ENCODE results near the gene CXCL13. TPM values are rescaled to one million over a fixed set of nuclear protein-coding genes. Genes with fewer than 3 reads are reported as not detected.

The CXCL13 gene
- polyA plus RNA-seq, 2 of the 4 experiments (the other 2 are of a cell fraction) = not detected

DNA sequence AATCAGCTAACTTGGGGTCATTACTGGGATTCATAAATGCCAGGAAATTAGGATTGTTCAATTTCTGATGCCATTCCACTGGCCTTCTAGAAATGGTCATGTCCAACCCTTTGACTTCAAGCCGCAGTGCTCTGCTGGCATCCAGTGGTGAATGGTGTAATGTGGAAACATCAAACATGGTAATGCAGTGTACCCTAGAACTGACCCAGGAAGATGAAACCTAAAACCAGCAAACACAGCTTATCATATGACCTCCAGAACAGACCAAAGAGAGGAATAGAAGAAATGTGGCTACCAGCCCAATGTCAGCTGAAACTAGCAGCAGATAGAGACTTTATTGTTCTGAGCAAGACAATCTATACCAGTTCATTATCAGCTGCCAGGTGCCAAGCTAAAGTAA, 13.8 kb downstream of the CXCL13 start:
- WGBS (ENCODE audit: missing lambda C conversion rate) = 50% methylated on average over 1 of the region's 1 CpG
- H3K4me2 ChIP-seq = no peak overlapping the region; the same call in 2 of the 3 replicates
- ATAC-seq (peak; percentile 44 to 46; a peak in 2 of 6 replicates), FAIRE-seq (no peak), DNase-seq (ENCODE audit: low read depth in 1 of 2, low spot score in 1 of 2) (no peak)
- H3K4me3 ChIP-seq = no peak overlapping the region
- H3K27ac ChIP-seq = no peak overlapping the region
- H3K9me3 ChIP-seq = no peaks in the 10 kb centered on the region
- TF ChIP-seq HEYL (CRISPR knock-in tag; IDR thresholded peaks at IDR 0.05) (no peak), ZC3H11A (IDR thresholded peaks at IDR 0.05) (no peak), HOXB13 (CRISPR knock-in tag; IDR thresholded peaks at IDR 0.05; ENCODE audit: low read depth) (no peak), CHD2 (IDR thresholded peaks at IDR 0.05; ENCODE audit: low read length, partially characterized antibody) (no peak), RCOR1 (IDR thresholded peaks at IDR 0.05; ENCODE audit: low read depth, low read length) (no peak)
- POLR2A ChIA-PET = no interaction called here
- no peaks in the 10 kb centered on the region for H3K4me1 ChIP-seq
- CTCF ChIA-PET = interaction anchor here (0.6 to 4.1 kb wide), 20 partner anchors 8 to 509 kb away, joined by 3 to 20 read pairs (median 4); no protein-coding TSS in a partner anchor

DNA sequence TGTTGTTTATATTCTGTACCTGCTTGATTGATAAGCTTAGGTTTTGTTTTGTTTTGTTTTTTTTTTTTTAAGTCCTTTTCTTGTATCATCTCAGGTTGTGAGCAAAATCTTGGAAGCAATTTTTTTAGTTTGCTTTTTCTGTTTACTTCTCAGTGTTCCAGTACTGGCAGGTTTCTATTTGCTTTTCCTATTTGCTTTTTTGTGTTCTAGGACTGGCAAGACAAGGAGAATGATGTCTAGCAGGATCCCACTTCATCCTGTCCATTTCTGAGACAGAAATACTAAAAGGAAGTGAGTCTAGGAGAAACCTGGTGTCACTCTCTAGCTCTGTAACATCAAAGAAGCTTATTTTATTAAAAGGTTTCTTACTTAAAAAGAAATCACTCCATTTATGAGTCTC, 15.6 kb downstream of the CXCL13 start:
- DNase-seq (ENCODE audit: low read depth in 1 of 2, low spot score in 1 of 2) (no peak), FAIRE-seq (no peak), ATAC-seq (no peak)
- Histone ChIP-seq H3K27ac (no peak overlapping the region), H3K4me3 (no peak overlapping the region), H3K9me3 (no peaks in the 10 kb centered on the region), H3K4me1 (no peaks in the 10 kb centered on the region), H3K4me2 (no peak overlapping the region)
- ChIA-PET POLR2A (no interaction called here), CTCF (interaction anchor here (0.5 to 4.1 kb wide), 5 partner anchors 10 to 235 kb away, joined by 3 to 20 read pairs (median 4); no protein-coding TSS in a partner anchor)
- TF ChIP-seq POLR2AphosphoS2 (conservative IDR thresholded peaks at IDR 0.05; ENCODE audit: low read length) = no peak
- no peak for TF ChIP-seq RAD21 (conservative IDR thresholded peaks at IDR 0.05 in 1 of 2, IDR thresholded peaks at IDR 0.05 in 1 of 2)
- no peak for TF ChIP-seq POLR2A (IDR thresholded peaks at IDR 0.05; ENCODE audit: low read length)
- TF ChIP-seq, protein P1, sequence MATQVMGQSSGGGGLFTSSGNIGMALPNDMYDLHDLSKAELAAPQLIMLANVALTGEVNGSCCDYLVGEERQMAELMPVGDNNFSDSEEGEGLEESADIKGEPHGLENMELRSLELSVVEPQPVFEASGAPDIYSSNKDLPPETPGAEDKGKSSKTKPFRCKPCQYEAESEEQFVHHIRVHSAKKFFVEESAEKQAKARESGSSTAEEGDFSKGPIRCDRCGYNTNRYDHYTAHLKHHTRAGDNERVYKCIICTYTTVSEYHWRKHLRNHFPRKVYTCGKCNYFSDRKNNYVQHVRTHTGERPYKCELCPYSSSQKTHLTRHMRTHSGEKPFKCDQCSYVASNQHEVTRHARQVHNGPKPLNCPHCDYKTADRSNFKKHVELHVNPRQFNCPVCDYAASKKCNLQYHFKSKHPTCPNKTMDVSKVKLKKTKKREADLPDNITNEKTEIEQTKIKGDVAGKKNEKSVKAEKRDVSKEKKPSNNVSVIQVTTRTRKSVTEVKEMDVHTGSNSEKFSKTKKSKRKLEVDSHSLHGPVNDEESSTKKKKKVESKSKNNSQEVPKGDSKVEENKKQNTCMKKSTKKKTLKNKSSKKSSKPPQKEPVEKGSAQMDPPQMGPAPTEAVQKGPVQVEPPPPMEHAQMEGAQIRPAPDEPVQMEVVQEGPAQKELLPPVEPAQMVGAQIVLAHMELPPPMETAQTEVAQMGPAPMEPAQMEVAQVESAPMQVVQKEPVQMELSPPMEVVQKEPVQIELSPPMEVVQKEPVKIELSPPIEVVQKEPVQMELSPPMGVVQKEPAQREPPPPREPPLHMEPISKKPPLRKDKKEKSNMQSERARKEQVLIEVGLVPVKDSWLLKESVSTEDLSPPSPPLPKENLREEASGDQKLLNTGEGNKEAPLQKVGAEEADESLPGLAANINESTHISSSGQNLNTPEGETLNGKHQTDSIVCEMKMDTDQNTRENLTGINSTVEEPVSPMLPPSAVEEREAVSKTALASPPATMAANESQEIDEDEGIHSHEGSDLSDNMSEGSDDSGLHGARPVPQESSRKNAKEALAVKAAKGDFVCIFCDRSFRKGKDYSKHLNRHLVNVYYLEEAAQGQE (IDR thresholded peaks at IDR 0.05) = no peak
- no peak for TF ChIP-seq SREBF2 (IDR thresholded peaks at IDR 0.05)
- TF ChIP-seq, protein P2, sequence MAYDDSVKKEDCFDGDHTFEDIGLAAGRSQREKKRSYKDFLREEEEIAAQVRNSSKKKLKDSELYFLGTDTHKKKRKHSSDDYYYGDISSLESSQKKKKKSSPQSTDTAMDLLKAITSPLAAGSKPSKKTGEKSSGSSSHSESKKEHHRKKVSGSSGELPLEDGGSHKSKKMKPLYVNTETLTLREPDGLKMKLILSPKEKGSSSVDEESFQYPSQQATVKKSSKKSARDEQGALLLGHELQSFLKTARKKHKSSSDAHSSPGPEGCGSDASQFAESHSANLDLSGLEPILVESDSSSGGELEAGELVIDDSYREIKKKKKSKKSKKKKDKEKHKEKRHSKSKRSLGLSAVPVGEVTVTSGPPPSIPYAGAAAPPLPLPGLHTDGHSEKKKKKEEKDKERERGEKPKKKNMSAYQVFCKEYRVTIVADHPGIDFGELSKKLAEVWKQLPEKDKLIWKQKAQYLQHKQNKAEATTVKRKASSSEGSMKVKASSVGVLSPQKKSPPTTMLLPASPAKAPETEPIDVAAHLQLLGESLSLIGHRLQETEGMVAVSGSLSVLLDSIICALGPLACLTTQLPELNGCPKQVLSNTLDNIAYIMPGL (CRISPR knock-in tag; IDR thresholded peaks at IDR 0.05; ENCODE audit: borderline replicate concordance) = no peak
- no peak for TF ChIP-seq TP53 (CRISPR knock-in tag; IDR thresholded peaks at IDR 0.05)
- TF ChIP-seq JUN (IDR thresholded peaks at IDR 0.05) = no peak
- TF ChIP-seq, protein P3, sequence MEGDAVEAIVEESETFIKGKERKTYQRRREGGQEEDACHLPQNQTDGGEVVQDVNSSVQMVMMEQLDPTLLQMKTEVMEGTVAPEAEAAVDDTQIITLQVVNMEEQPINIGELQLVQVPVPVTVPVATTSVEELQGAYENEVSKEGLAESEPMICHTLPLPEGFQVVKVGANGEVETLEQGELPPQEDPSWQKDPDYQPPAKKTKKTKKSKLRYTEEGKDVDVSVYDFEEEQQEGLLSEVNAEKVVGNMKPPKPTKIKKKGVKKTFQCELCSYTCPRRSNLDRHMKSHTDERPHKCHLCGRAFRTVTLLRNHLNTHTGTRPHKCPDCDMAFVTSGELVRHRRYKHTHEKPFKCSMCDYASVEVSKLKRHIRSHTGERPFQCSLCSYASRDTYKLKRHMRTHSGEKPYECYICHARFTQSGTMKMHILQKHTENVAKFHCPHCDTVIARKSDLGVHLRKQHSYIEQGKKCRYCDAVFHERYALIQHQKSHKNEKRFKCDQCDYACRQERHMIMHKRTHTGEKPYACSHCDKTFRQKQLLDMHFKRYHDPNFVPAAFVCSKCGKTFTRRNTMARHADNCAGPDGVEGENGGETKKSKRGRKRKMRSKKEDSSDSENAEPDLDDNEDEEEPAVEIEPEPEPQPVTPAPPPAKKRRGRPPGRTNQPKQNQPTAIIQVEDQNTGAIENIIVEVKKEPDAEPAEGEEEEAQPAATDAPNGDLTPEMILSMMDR (IDR thresholded peaks at IDR 0.05) = no peak
- TF ChIP-seq, protein P4, sequence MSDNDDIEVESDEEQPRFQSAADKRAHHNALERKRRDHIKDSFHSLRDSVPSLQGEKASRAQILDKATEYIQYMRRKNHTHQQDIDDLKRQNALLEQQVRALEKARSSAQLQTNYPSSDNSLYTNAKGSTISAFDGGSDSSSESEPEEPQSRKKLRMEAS (IDR thresholded peaks at IDR 0.05) = no peak

DNA sequence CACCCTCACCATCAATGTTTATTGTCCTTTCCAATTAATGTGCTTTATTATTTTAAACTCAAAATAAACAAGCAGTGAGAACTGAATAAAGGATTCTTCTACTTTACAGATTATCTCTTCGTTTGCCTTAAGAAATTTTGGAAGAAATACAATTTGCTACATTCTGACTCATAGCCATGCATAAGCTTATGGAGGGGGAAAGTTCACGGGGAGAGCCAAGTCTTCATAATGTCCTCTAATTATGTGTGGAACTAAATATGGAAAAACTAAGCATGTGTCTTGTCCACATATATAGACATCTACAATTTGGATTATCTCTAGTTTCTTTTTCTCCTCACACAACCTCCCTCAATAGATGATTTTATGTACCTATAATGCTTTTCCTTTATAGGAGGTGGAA, 17.5 kb downstream of the CXCL13 start:
- TF ChIP-seq ZC3H11A (IDR thresholded peaks at IDR 0.05) (no peak), FOSL2 (IDR thresholded peaks at IDR 0.05) (no peak), FOSL2 (CRISPR knock-in tag; IDR thresholded peaks at IDR 0.05) (no peak)
- no peaks in the 10 kb centered on the region for H3K4me1 ChIP-seq
- no peak for DNase-seq (ENCODE audit: low read depth in 1 of 2, low spot score in 1 of 2)
- FAIRE-seq = no peak
- no peak overlapping the region for H3K27ac ChIP-seq
- 50% methylated on average over 2 of the region's 2 CpGs for WGBS (ENCODE audit: missing lambda C conversion rate)
- H3K4me2 ChIP-seq = no peak overlapping the region
- CTCF ChIA-PET = no interaction called here
- ATAC-seq = no peak
- no peak overlapping the region for H3K4me3 ChIP-seq
- POLR2A ChIA-PET = no interaction called here
- H3K9me3 ChIP-seq = no peaks in the 10 kb centered on the region

All from A549 (cell line).